Spleen (tissue), 11 donors: Measurements from ENCODE around the gene YY2. TPM values are rescaled to one million over a fixed set of nuclear protein-coding genes. Genes with fewer than 3 reads are reported as not detected.
"Not testable (repeated sequence)": the region's sequence is repeated elsewhere in the genome, so short reads cannot be mapped to it uniquely, and the experiment has no call there.

ENCODE experiments used
- DNase-seq: peaks from one replicate; pipeline ENCODE4 v3.0.0-alpha.2; 2020
- H3K27ac ChIP-seq, 8 donors: fragments of 200-600 bp; sonication (generic) in 7 of 8; 1 replicate in 4 of 8; 2 replicates in 4 of 8; pipeline versions ENCODE4 v1.5.0 to v1.8.0; 2016 to 2021; ENCODE audit warnings: inconsistent platforms in 4 of 8, mild to moderate bottlenecking in 4 of 8, moderate library complexity in 1 of 8
- H3K27me3 ChIP-seq, 7 donors: fragments of 200-600 bp; sonication (generic) in 6 of 7; replicated peaks in 1 of 7; 1 replicate in 4 of 7; 2 replicates in 3 of 7; pipeline versions ENCODE4 v1.5.0 to v1.8.0; 2016 to 2021; ENCODE audit warnings: inconsistent platforms in 3 of 7, mild to moderate bottlenecking in 1 of 7
- H3K36me3 ChIP-seq, 6 donors: fragments of 200-600 bp; sonication (generic) in 5 of 6; 1 replicate in 4 of 6; 2 replicates in 2 of 6; pipeline versions ENCODE4 v1.5.0 to v1.8.0; 2016 to 2021; ENCODE audit warnings: inconsistent platforms in 2 of 6
- H3K4me1 ChIP-seq, 6 donors: fragments of 200-600 bp; sonication (generic) in 5 of 6; 1 replicate in 3 of 6; 2 replicates in 3 of 6; pipeline versions ENCODE4 v1.5.0 to v1.8.0; 2016 to 2021; ENCODE audit warnings: inconsistent platforms in 3 of 6
- H3K4me3 ChIP-seq, 8 donors: fragments of 200-600 bp; sonication (generic) in 7 of 8; 1 replicate in 4 of 8; 2 replicates in 4 of 8; pipeline versions ENCODE4 v1.5.0 to v1.8.0; 2016 to 2021; ENCODE audit warnings: inconsistent platforms in 4 of 8, mild to moderate bottlenecking in 4 of 8, moderate library complexity in 2 of 8
- H3K9me3 ChIP-seq, 8 donors: fragments of 200-600 bp; sonication (generic) in 7 of 8; 1 replicate in 4 of 8; 2 replicates in 4 of 8; pipeline versions ENCODE4 v1.5.0 to v1.8.0; 2016 to 2021; ENCODE audit warnings: inconsistent platforms in 4 of 8
- CTCF ChIP-seq, 11 experiments: fragments of 200-600 bp in 7 of 11; fragments of 450-650 bp in 4 of 11; sonication (generic) in 4 of 11; IDR thresholded peaks in 8 of 11; conservative IDR thresholded peaks in 3 of 11; 1 replicate in 7 of 11; 2 replicates in 4 of 11; pipeline versions ENCODE4 v1.4.0 to v1.8.0; 2016 to 2021; ENCODE audit warnings: antibody characterized with exemption in 11 of 11, inconsistent platforms in 4 of 11, mild to moderate bottlenecking in 1 of 11
- POLR2A ChIP-seq, 3 donors: fragments of 450-650 bp; IDR thresholded peaks; one replicate each; pipeline ENCODE4 v1.5.1; 2017; ENCODE audit warnings: antibody characterized with exemption in 3 of 3, mild to moderate bottlenecking in 1 of 3
- POLR2AphosphoS5 ChIP-seq, 3 donors: sonication (generic); formaldehyde crosslinking; IDR thresholded peaks; one replicate each; pipeline ENCODE4 v1.5.1; 2017; ENCODE audit warnings: antibody characterized with exemption in 3 of 3
- WGBS, 5 donors: extraction: QIAGEN DNeasy Blood & Tissue Kit in 3 of 5; methylation state at CpG; one replicate each; pipeline versions ENCODE4 v1.1.5 to v1.1.7; 2013 to 2018; 5-methylcytosine and 5-hydroxymethylcytosine counted together
- intact Hi-C: fragments of 100-400 bp; cut with DNase I; formaldehyde crosslinking; loops from one replicate; pipeline ENCODE4 v1.15.0; 2023; ENCODE audit warnings: low total_unique reads
- polyA plus RNA-seq, 3 donors: library from polyadenylated mRNA; stranded (reverse); fragments of 200-250 nt; gene quantifications; one replicate each; pipeline ENCODE4 v1.2.1, GENCODE V29; 2013
- total RNA-seq, 7 donors: library from RNA; depleted of rRNA in 3 of 7; stranded (reverse); fragments of >200 nt in 3 of 7; fragmentation: NEBNext Ultra II Directional in 4 of 7; extraction: Animal tissue kit (Norgen Biotek cat#: 25700) in 4 of 7; gene quantifications; one replicate each; pipeline versions ENCODE4 v1.1.0 to v1.2.1, GENCODE V29; 2016 to 2021
- donor health status: healthy with polysubstance abuse.
- donor health status: DM: no; HTN: no; CAD: no; lungs with moderate emphysema.
- donor health status: DM: no; HTN: no; CAD: no.
- donor health status: Bipolar disorder and iron deficiency.
- donor health status: healthy.
- donor health status: DM: no; HTN: no; CAD: no.
- donor health status: DM: yes; HTN: yes; CAD: no.

YY2 gene
- total and polyA plus RNA-seq, 10 donors: 0.28 to 5.7 (median 2.2) TPM

DNA sequence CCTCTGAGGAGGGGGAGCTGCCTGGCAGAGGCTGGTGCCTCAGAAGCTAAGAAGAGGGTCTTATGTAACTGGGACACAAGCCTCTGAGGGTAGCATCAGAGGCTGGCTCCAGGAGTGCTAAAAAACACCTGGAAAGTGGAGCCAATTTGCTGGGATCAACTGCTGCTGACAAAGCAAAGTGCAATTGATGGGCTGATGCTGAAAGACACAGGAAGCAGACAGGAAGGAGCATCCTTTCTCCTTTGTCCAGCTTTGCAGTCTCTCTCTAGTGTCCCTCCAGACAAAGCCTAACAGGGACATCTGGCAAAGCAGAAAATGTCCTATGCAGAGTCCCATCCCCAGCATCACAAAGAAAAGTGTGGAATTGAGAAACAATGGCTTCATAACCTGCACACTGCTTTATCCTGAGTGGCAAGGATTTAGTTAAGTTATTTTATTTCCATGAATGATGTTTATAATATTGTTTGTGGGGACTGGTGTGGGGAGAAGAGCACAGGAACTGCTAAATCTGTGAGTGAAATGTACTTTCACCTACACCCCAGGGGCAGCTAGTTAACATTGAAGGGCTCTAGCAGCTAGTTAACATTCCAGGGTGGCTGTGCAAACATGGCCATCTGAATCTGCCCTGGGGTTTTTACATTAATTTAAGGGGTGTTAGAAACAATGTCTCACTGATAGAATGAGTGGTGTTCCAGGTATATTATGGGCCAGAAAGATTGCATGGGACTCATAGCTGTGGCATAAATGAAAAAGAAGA, 42.0 kb upstream of the YY2 start:
- no peaks in the 10 kb centered on the region for H3K36me3 ChIP-seq
- peaks cover 0 to 6% (median 0%) of the 10 kb centered on the region in 8 donors for H3K9me3 ChIP-seq
- DNase-seq: no peak
- no peak overlapping the region for H3K4me3 ChIP-seq
- no peak for TF ChIP-seq CTCF (IDR thresholded peaks at IDR 0.05 in 8 of 11, conservative IDR thresholded peaks at IDR 0.05 in 3 of 11)
- TF ChIP-seq POLR2A (IDR thresholded peaks at IDR 0.05): no peak
- no peak for TF ChIP-seq POLR2AphosphoS5 (IDR thresholded peaks at IDR 0.05)
- no peaks in the 10 kb centered on the region for H3K27me3 ChIP-seq
- no peaks in the 10 kb centered on the region for H3K4me1 ChIP-seq
- intact Hi-C loops: no loop called here
- H3K27ac ChIP-seq: no peak overlapping the region

DNA sequence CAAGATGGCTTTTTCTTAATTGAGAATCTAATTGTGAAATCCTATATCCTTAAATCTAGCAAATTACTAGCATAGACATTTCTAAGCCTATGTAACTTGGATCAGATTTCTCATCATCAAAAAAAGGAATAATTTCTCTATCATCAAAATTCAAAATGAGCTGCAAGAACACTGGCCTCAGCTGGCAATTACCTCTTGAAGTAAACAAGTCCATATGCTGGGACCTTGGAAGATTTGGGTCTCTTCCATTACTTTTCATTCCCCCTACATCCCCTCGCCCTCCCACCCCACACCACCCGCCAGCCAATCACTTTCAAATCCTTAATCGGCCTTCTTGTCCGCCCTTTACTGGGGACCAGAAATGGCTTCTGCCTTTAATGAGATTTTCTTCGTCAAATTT, 39.7 kb upstream of the YY2 start:
- TF ChIP-seq CTCF (IDR thresholded peaks at IDR 0.05 in 8 of 11, conservative IDR thresholded peaks at IDR 0.05 in 3 of 11): no peak
- no peak for TF ChIP-seq POLR2A (IDR thresholded peaks at IDR 0.05)
- no peak for TF ChIP-seq POLR2AphosphoS5 (IDR thresholded peaks at IDR 0.05)
- intact Hi-C loops: no loop called here
- DNase-seq: no peak
- Histone ChIP-seq H3K4me1 (no peaks in the 10 kb centered on the region), H3K36me3 (no peaks in the 10 kb centered on the region), H3K9me3 (peaks cover 0 to 10% (median 0%) of the 10 kb centered on the region in 8 donors), H3K27ac (no peak overlapping the region), H3K4me3 (no peak overlapping the region), H3K27me3 (no peaks in the 10 kb centered on the region)
- WGBS, 5 donors: 79 to 92% (median 88%) methylated on average over 5 of the region's 5 CpGs

DNA sequence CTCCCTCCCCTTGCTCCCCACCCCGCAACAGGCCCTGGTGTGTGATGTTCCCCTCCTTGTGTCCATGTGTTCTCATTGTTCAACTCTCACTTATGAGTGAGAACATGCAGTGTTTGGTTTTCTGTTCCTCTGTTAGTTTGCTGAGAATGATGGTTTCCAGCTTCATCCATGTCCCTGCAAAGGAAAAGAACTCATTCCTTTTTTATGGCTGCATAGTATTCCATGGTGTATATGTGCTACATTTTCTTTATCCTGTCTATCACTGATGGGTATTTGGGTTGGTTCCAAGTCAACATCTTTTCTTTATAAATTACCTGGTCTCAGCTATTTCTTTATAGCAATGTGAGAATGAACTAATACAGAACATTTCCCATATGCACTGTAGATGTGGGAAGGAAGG, 35.6 kb upstream of the YY2 start:
- H3K36me3 ChIP-seq, intact Hi-C loops, H3K9me3 ChIP-seq, H3K4me3 ChIP-seq, H3K27ac ChIP-seq, DNase-seq, H3K27me3 ChIP-seq, H3K4me1 ChIP-seq: not testable (repeated sequence)
- 84 to 100% (median 91%) methylated on average over 1 of the region's 1 CpG for WGBS, 5 donors

DNA sequence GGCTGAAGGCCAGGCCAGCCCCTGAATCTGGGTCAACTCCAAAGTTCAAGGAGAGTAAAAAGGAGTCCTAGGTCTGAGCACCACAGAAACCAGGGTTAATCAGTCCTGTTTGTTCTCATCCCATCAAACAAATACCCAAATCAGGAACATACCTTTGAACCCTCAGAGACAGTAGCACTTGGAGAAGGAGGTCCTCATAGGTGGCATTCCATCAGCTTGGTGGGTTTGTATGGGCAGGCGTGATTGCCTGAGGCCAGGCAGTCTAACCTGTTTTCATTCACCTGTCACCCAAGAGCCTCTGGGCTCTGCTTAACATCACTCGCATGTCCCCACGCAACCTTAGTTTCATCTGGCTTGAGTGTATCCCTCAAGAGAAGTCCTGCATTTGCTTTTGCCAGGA, 33.9 kb upstream of the YY2 start:
- Histone ChIP-seq H3K9me3 (peaks cover 0 to 4% (median 0%) of the 10 kb centered on the region in 8 donors), H3K36me3 (no peaks in the 10 kb centered on the region), H3K27me3 (no peaks in the 10 kb centered on the region), H3K4me3 (no peak overlapping the region), H3K27ac (no peak overlapping the region), H3K4me1 (no peaks in the 10 kb centered on the region)
- DNase-seq: no peak
- TF ChIP-seq POLR2AphosphoS5 (IDR thresholded peaks at IDR 0.05): no peak
- TF ChIP-seq POLR2A (IDR thresholded peaks at IDR 0.05): no peak
- 81 to 98% (median 90%) methylated on average over 3 of the region's 3 CpGs for WGBS, 5 donors
- intact Hi-C loops: no loop called here

DNA sequence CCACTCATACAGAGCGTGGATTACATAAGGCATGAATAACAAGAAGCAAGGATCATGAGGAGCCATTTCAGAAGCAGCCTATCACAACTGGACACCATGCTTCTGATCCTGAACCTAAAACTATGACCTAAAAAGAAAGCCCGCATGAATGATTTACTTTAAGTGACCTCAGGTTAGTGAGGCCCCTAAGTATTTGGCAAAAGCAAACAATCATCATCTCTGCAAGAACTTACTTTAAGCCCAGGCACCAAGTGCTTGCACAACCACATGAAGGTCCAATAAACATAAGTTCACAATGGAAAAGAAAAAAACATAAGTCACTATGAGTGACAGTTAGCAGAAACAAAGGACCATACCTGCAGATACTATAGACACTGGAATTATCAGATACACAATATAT, 24.3 kb upstream of the YY2 start:
- TF ChIP-seq POLR2A (IDR thresholded peaks at IDR 0.05): no peak
- no peak for TF ChIP-seq POLR2AphosphoS5 (IDR thresholded peaks at IDR 0.05)
- TF ChIP-seq CTCF (IDR thresholded peaks at IDR 0.05 in 8 of 11, conservative IDR thresholded peaks at IDR 0.05 in 3 of 11): no peak
- Histone ChIP-seq H3K36me3 (no peaks in the 10 kb centered on the region), H3K4me3 (no peak overlapping the region), H3K27me3 (peaks cover 0 to 6% (median 0%) of the 10 kb centered on the region in 7 donors), H3K27ac (no peak overlapping the region), H3K4me1 (no peaks in the 10 kb centered on the region), H3K9me3 (no peaks in the 10 kb centered on the region)
- intact Hi-C loops: no loop called here
- no peak for DNase-seq
- 77 to 100% (median 88%) methylated on average over 2 of the region's 2 CpGs for WGBS, 5 donors
